IgD-negative memory B cell (primary cell): ENCODE data around the gene INPP5B. TPM values are rescaled to one million over a fixed set of nuclear protein-coding genes. Genes with fewer than 3 reads are reported as not detected.
"Not testable (repeated sequence)": the region's sequence is repeated elsewhere in the genome, so short reads cannot be mapped to it uniquely, and the experiment has no call there.

Experiments
- H3K27ac Mint-ChIP-seq, 3 donors: one replicate each; pipeline ENCODE4 v1.8.0; 2020 to 2022; ENCODE audit warnings: mild to moderate bottlenecking in 3 of 3, mixed read lengths in 3 of 3, moderate library complexity in 1 of 3
- H3K27me3 Mint-ChIP-seq: one replicate; pipeline ENCODE4 v1.8.0; 2021; ENCODE audit warnings: mixed read lengths
- H3K36me3 Mint-ChIP-seq: one replicate; pipeline ENCODE4 v1.8.0; 2020; ENCODE audit warnings: mild to moderate bottlenecking, mixed read lengths
- H3K4me1 Mint-ChIP-seq, 3 donors: one replicate each; pipeline ENCODE4 v1.8.0; 2020 to 2022; ENCODE audit warnings: mixed read lengths in 3 of 3, mild to moderate bottlenecking in 1 of 3
- H3K4me3 Mint-ChIP-seq, 4 donors: one replicate each; pipeline ENCODE4 v1.8.0; 2020 to 2022; ENCODE audit warnings: mild to moderate bottlenecking in 4 of 4, mixed read lengths in 4 of 4, moderate library complexity in 3 of 4
- H3K9me3 Mint-ChIP-seq, 3 donors: one replicate each; pipeline ENCODE4 v1.8.0; 2020 to 2021; ENCODE audit warnings: mixed read lengths in 3 of 3, mild to moderate bottlenecking in 1 of 3
- polyA plus RNA-seq: library from polyadenylated mRNA; unstranded; fragments of 300-500 nt; fragmentation: Illumina TruSeq; gene quantifications from one replicate; pipeline ENCODE4 v1.2.3, GENCODE V29; 2021

INPP5B gene
- polyA plus RNA-seq, 1 donor from 2014 or later = 24.2 TPM

DNA sequence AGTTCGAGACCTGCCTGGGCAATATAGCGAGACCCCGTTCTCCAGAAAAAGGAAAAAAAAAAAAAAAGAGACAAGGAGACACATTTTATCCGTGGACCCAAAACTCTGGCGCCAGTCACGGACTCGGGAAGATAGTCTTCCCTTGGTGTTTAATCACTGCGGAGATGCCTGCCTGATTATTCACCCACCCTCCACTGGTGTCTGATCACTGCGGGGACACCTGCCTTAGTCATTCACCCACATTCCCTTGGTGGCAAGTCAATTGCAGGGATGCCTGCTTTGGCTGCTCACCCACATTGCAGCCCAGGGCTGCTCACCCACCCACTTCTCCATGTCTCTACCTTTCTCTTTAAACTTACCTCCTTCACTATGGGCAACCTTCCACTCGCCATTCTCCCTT lies 38.3 kb downstream of the INPP5B start:
- peaks cover 18% of the 10 kb centered on the region for H3K36me3 Mint-ChIP-seq
- H3K4me3 Mint-ChIP-seq, H3K9me3 Mint-ChIP-seq, H3K27me3 Mint-ChIP-seq: not testable (repeated sequence)
- H3K4me1 Mint-ChIP-seq = peaks cover 0 to 11% (median 3%) of the 10 kb centered on the region in 3 donors
- peak overlapping the region in 1 of 3 donors; percentile 60 for H3K27ac Mint-ChIP-seq

DNA sequence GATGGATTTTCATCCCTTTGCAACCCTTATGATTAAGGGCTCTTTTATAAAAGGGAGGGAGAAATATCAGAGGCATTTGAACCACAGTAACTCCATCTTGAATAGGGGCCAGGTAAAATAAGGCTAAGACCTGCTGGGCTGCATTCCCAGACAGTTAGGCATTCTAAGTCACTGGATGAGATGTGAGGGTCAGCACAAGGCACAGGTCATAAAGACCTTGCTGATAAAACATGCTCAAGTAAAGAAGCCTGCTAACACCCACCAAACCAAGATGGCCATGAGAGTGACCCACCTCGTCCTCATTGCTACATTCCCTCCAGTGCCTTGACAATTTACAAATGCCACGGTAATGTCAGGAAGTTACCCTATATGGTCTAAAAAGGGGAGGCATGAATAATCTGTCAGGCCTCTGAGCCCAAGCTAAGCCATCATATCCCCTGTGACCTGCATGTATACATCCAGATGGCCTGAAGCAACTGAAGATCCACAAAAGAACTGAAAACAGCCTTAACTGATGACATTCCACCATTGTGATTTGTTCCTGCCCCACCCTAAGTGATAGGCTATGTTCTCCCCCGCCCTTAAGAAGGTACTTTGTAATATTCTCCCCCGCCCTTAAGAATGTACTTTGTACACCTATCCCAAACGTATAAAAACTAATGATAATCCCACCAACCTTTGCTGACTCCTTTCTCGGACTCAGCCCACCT lies 39.3 kb downstream of the INPP5B start:
- not testable (repeated sequence) for H3K9me3 Mint-ChIP-seq, H3K27ac Mint-ChIP-seq, H3K27me3 Mint-ChIP-seq, H3K4me3 Mint-ChIP-seq
- Mint-ChIP-seq H3K36me3 (peaks cover 18% of the 10 kb centered on the region), H3K4me1 (peaks cover 2 to 11% (median 3%) of the 10 kb centered on the region in 3 donors)

DNA sequence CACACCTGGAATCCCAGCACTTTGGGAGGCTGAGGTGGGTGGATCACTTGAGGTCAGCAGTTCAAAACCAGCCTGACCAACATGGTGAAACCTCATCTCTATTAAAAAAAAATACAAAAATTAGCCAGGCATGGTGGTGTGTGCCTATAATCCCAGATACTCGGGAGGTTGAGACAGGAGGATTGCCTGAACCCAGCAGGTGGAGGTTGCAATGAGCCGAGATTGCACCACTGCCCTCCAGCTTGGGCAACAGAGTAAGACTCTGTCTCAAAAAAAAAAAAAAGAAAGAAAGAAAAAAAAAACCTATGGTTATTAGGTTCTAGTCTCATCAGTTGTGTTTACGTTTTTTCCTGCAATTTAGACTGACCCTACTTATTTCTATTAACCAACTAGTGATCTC lies 40.3 kb downstream of the INPP5B start:
- not testable (repeated sequence) for H3K27ac Mint-ChIP-seq, H3K27me3 Mint-ChIP-seq, H3K4me3 Mint-ChIP-seq, H3K9me3 Mint-ChIP-seq
- Mint-ChIP-seq H3K36me3 (peaks cover 18% of the 10 kb centered on the region), H3K4me1 (peaks cover 7 to 19% (median 9%) of the 10 kb centered on the region in 3 donors)

DNA sequence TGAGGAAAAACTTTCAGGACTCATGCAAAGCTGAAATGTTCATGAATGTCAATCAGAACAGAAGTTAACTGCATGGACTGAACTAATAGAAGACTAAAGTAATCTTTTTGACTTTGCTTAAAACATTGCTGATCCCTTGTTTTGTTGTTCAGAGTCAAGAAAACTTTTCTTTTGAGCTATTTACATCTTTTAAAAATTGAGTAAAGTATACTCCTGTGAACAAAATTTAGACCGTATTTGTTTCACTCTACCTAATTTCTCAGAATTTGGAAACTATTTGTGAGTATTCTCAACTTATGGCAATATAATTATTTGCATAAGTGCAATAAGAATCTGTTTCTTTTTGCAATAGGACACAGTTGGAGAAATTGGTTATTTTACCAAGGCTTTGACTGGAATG lies 41.1 kb downstream of the INPP5B start:
- peaks cover 18% of the 10 kb centered on the region for H3K36me3 Mint-ChIP-seq
- H3K9me3 Mint-ChIP-seq = peaks cover 0 to 8% (median 1%) of the 10 kb centered on the region in 3 donors
- H3K4me3 Mint-ChIP-seq = no peak overlapping the region
- H3K4me1 Mint-ChIP-seq = peaks cover 14 to 26% (median 18%) of the 10 kb centered on the region in 3 donors
- no peaks in the 10 kb centered on the region for H3K27me3 Mint-ChIP-seq
- H3K27ac Mint-ChIP-seq = no peak overlapping the region

DNA sequence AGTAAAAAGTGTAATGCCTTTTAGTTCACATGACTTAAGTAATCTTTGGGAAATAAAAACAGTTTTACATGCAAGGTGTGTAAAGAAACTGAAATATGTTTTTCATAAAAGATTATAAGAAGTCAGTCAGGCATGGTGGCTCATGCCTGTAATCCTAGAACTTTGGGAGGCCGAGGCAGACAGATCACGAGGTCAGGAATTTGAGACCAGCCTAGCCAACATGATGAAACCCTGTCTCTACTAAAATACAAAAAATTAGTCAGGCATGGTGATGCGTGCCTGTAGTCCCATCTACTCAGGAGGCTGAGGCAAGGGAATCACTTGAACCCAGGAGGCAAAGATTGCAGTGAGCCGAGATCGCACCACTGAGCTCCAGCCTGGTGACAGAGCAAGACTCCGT lies 42.9 kb downstream of the INPP5B start:
- not testable (repeated sequence) for H3K27me3 Mint-ChIP-seq, H3K9me3 Mint-ChIP-seq, H3K27ac Mint-ChIP-seq
- Mint-ChIP-seq H3K4me1 (peaks cover 15 to 19% (median 19%) of the 10 kb centered on the region in 3 donors), H3K36me3 (peaks cover 13% of the 10 kb centered on the region), H3K4me3 (peak overlapping the region in 1 of 4 donors; percentile 17)

DNA sequence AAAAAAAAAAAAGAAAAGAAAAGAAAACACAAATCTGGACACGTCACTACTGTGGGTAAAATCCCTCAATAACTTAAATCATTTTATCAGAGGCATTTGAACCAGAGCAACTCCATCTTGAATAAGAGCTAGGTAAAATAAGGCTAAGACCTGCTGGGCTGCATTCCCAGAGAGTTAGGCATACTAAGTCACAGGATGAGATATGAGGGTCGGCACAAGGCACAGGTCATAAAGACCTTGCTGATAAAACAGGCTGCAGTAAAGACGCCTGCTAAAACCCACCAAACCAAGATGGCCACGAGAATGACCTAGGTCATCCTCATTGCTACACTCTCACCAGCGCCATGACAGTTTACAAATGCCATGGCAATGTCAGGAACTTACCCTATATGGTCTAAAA lies 43.9 kb downstream of the INPP5B start:
- Mint-ChIP-seq H3K27ac (no peak overlapping the region), H3K36me3 (peaks cover 7% of the 10 kb centered on the region), H3K4me3 (no peak overlapping the region), H3K9me3 (peaks cover 0 to 4% (median 0%) of the 10 kb centered on the region in 3 donors), H3K4me1 (peaks cover 15 to 19% (median 16%) of the 10 kb centered on the region in 3 donors), H3K27me3 (no peaks in the 10 kb centered on the region)

DNA sequence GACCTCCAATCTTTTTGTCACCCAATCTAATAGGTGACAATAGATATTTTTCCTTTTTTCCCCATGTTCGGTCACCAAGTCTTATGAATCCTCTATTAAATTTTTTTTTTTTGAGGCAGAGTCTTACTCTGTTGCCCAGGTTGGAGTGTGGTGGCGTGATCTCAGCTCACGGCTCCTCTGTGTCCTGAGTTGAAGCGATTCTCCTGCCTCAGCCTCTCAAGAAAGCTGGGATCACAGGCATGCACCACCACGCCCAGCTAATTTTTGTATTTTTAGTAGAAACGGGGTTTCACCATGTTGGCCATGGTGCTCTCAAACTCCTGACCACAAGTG lies 45.0 kb downstream of the INPP5B start:
- H3K4me1 Mint-ChIP-seq = peaks cover 15 to 19% (median 16%) of the 10 kb centered on the region in 3 donors
- H3K4me3 Mint-ChIP-seq = peak overlapping the region in 3 of 4 donors; percentile 18 to 85 (median 73)
- no peaks in the 10 kb centered on the region for H3K9me3 Mint-ChIP-seq
- H3K27me3 Mint-ChIP-seq = no peaks in the 10 kb centered on the region
- H3K27ac Mint-ChIP-seq = peak overlapping the region; percentile 57 to 98 (median 75)
- H3K36me3 Mint-ChIP-seq = peaks cover 4% of the 10 kb centered on the region

DNA sequence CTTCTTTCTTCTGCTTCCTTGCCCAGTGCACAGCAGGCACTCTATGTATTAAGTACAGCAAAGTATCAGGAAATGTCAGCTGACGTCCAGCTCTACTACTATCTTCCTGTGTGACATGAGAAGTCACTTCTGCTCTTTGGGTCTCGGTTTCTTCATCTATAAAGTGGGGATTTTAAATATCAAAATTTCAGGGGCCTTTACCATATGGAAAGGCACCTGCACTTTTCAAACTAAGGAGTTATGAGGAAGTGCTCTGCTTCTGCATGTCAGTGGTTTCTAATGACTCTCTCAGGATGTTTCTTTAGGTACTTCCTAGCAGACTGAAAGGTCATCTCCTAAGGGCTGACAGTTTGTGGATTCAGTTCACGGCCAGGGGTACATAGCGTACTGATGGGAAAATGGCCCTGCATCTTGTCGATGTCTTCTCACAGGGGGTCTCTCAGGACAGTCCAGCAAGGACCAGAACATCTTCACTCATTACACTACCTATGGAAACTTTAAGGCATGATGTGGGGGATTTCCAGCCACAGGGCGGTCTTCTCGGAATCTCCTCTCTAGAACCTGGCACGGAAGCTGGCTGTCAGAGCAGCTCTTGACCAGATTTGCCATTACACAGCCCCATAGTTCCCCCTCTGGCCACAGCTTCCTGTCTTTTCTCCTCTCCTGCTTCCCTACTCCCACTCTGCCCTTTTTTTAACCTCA lies 45.5 kb downstream of the INPP5B start:
- no peaks in the 10 kb centered on the region for H3K9me3 Mint-ChIP-seq
- H3K27me3 Mint-ChIP-seq = no peaks in the 10 kb centered on the region
- peaks cover 15 to 19% (median 16%) of the 10 kb centered on the region in 3 donors for H3K4me1 Mint-ChIP-seq
- H3K4me3 Mint-ChIP-seq = peak overlapping the region; percentile 18 to 85 (median 48)
- peaks cover 4% of the 10 kb centered on the region for H3K36me3 Mint-ChIP-seq
- peak overlapping the region; percentile 57 to 98 (median 75) for H3K27ac Mint-ChIP-seq

DNA sequence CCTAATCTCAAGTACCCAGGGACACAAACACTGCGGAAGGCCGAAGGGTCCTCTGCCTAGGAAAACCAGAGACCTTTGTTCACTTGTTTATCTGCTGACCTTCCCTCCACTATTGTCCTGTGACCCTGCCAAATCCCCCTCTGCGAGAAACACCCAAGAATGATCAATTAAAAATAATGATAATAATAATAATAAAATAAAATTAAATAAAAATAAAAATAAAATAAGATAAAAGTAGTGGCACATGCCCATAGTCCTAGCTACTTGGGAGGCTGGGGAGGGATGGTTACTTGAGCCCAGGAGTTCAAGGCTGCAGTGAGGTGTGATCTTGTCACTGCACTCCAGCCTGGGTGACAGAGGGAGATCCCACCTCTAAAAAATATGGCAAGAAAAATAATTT lies 49.3 kb downstream of the INPP5B start:
- not testable (repeated sequence) for H3K36me3 Mint-ChIP-seq, H3K4me3 Mint-ChIP-seq, H3K9me3 Mint-ChIP-seq, H3K27ac Mint-ChIP-seq, H3K27me3 Mint-ChIP-seq
- H3K4me1 Mint-ChIP-seq = peaks cover 16 to 18% (median 17%) of the 10 kb centered on the region in 3 donors

DNA sequence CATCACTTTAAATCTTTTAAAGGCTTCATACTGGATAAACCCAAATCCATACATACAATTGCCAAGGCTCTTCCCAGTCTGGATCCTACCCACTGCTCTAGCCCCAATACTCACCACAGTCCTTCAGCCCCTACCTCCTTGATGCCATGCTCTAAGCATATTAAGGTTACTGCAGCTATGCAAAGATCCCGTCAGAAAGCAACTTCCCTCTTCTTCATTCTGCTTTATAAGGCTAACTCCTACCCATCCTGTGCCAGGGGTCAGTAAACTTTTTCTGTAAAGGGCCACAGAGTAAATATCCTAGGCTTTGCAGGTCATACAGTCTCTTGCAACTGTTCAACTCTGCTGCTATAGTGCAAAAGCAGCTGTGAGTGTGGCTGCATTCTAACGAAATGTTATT lies 53.2 kb downstream of the INPP5B start:
- H3K27ac Mint-ChIP-seq = peak overlapping the region in 1 of 3 donors; percentile 63
- peaks cover 0 to 7% (median 4%) of the 10 kb centered on the region in 3 donors for H3K9me3 Mint-ChIP-seq
- H3K36me3 Mint-ChIP-seq = no peaks in the 10 kb centered on the region
- H3K4me1 Mint-ChIP-seq = peaks cover 3 to 9% (median 6%) of the 10 kb centered on the region in 3 donors
- H3K27me3 Mint-ChIP-seq = no peaks in the 10 kb centered on the region
- no peak overlapping the region for H3K4me3 Mint-ChIP-seq

DNA sequence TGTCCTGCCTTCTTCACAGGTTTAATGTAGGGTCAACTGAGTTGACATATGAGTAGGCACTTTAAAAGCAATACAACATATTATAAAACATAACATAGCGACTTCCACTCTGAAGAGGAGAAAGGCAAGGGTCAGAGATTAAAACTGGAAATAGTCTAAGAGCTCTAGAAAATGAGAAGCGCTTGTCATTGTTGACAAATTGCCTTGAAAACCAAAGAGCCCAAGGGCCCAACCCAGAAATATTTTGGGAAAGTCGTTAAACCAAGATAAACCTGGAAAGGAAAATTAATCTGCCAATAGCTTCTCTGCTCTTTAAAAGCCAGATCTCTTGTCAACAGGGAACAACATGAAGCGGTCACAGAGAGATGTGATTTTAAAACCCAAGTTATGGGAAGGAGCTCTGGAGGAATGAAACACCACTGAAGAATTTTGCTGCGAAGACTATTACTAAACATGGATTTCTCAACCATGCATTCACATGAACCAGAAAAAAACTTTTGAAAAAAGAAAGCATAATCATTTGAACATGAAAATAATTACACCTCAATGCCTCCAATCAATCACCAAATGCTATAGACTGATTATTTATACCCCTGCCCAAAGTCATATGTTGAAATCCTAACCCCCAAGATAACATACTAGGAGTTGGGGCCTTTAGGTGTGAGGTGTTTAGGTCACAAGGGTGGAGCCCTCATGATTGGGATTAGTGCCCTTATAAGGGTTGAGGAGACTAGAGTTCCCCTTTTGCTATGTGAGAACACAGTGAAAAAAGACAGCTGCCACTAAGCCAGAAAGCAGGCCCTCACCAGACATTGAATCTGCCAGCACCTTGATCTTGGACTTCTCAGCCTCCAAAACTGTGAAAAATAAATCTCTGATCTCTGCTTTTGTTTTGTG lies 54.5 kb downstream of the INPP5B start:
- Mint-ChIP-seq H3K9me3 (peaks cover 0 to 7% (median 4%) of the 10 kb centered on the region in 3 donors), H3K4me3 (no peak overlapping the region), H3K27me3 (no peaks in the 10 kb centered on the region), H3K27ac (peak overlapping the region in 1 of 3 donors; percentile 63), H3K4me1 (peaks cover 3 to 9% (median 6%) of the 10 kb centered on the region in 3 donors), H3K36me3 (no peaks in the 10 kb centered on the region)

DNA sequence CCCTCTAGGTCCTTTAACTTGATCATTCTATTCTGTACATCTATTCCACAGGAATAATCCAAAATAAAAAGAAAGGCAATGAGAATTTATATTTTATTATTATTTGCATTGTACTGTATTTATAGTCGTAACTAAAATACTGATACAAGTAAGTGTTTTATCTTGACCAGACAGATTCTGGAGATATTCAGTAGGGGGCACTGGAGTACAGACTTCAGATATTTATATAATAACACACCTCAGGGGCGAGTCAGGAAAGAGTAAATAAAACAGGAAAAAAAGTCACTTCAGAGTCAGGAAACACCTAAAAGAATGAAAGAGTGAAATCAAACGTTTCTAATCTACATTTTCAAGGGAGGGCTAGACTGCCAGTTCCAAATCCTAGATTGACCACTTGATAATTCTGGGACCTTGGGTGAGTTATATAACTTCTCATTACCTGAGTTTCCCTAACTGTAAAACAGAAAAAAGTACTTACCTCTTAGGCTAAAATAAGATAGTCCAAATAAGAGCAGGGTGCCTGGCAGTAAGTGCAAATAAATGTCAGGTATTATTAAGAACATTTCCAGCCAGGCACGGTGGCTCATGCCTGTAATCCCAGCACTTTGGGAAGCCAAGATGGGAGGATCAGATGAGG lies 56.4 kb downstream of the INPP5B start:
- Mint-ChIP-seq H3K27me3 (no peaks in the 10 kb centered on the region), H3K4me1 (peaks cover 3 to 9% (median 6%) of the 10 kb centered on the region in 3 donors), H3K36me3 (no peaks in the 10 kb centered on the region), H3K27ac (peak overlapping the region in 2 of 3 donors; percentile 9 to 47), H3K9me3 (peaks cover 0 to 7% (median 4%) of the 10 kb centered on the region in 3 donors), H3K4me3 (no peak overlapping the region)

DNA sequence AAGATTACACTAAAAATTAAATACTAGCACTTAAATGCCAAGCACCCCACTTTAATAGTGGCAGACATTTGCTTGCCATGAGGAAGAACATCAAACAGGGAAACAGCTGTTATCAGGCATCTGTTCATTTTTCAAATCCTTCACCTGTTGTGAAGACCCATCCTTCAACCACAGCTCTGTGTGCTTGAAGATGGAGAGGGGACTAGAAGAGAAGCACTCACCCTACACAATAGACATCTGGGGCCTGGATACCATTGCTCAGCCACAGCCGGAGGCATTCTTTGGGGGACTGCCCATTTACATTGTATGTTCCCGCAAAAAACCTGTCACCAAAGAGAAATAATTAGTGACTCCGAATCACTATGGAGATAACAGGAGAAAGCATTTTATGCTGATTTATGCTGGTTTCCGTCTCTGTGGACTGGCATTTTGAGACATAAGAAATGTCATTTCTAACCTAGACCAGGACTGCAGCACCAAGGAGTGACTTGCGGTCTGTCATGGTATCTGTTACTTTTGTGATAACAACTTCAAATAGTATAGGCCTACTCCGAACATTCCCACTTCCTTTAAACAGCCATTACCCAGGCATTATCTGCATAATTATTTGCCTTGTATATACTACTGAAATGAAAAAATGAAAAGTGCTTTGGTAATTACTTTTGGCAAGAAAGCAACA lies 58.7 kb downstream of the INPP5B start:
- Mint-ChIP-seq H3K4me1 (peaks cover 2 to 6% (median 5%) of the 10 kb centered on the region in 3 donors), H3K27me3 (no peaks in the 10 kb centered on the region), H3K27ac (no peak overlapping the region), H3K9me3 (peaks cover 0 to 4% (median 3%) of the 10 kb centered on the region in 3 donors), H3K4me3 (no peak overlapping the region), H3K36me3 (no peaks in the 10 kb centered on the region)

DNA sequence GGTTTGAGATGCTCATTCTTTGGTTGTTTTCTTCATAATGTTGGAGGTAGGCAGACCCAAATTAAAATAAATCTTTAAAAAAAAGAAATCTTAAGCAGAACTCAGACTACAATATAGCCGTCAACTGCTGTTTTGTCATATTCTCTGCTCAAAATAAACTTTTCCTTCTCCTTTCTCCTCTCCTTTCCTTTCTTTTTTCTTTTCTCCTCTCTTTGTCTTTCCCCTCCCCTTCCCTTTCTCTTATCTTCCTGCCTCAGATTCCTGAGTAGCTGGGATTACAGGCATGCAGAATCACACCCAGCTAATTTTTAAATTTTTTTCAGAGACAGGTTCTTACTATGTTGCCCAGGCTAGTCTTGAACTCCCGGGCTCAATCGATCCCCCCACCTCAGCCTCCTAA lies 62.7 kb downstream of the INPP5B start:
- Mint-ChIP-seq H3K27ac (no peak overlapping the region), H3K4me3 (no peak overlapping the region), H3K4me1 (no peaks in the 10 kb centered on the region)

More for the DNA sequence above, 62.7 kb downstream of the INPP5B start:
- Mint-ChIP-seq H3K36me3 (peaks cover 5% of the 10 kb centered on the region), H3K9me3 (no peaks in the 10 kb centered on the region), H3K27me3 (no peaks in the 10 kb centered on the region)
